ENCODE results near the gene NOG. TPM values are rescaled to one million over a fixed set of nuclear protein-coding genes. Genes with fewer than 3 reads are reported as not detected.

The NOG gene
- total and polyA plus RNA-seq, 9 of the 15 experiments (the other 6 are each of a cell fraction or from before 2014, with no cell fraction given), result not detected

DNA sequence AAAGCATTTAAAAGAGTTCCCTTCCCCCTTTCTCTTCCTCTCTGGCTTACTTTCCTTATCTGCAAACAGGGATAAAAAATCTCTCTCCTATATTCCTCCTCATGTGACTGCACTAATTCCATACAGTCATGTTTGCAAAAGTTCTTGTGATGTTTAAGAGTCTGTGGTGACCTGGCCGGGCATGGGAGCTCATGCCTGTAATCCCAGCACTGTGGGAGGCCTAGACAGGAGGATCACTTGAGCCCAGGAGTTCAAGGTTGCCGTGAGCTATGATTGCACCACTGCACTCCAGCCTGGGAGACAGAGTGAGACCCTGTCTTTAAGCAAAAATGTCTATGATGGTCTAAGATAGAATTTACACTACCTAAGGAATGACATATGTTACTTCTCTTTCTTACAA, 19.6 kb downstream of the NOG start:
- TF ChIP-seq GABPB1 (CRISPR knock-in tag; IDR thresholded peaks at IDR 0.05), result no peak
- TF ChIP-seq ZNF217 (CRISPR knock-in tag; IDR thresholded peaks at IDR 0.05), result no peak
- no peak for TF ChIP-seq HLTF (IDR thresholded peaks at IDR 0.05)
- TF ChIP-seq NCOR1 (IDR thresholded peaks at IDR 0.05), result no peak
- no peak for TF ChIP-seq ZNF431 (CRISPR knock-in tag; IDR thresholded peaks at IDR 0.05)
- no peak for TF ChIP-seq TEAD4 (IDR thresholded peaks at IDR 0.05; ENCODE audit: low read length)
- TF ChIP-seq TEAD4 (CRISPR knock-in tag; IDR thresholded peaks at IDR 0.05; ENCODE audit: borderline replicate concordance), result no peak
- no peak for TF ChIP-seq JUND (IDR thresholded peaks at IDR 0.05; ENCODE audit: borderline replicate concordance, low read depth, low read length)
- no peak for TF ChIP-seq JUND (tag; IDR thresholded peaks at IDR 0.05; ENCODE audit: borderline replicate concordance, low read depth, low read length)
- TF ChIP-seq MYBL2 (IDR thresholded peaks at IDR 0.05; ENCODE audit: low read depth), result no peak
- TF ChIP-seq MYBL2 (CRISPR knock-in tag; IDR thresholded peaks at IDR 0.05; ENCODE audit: borderline replicate concordance), result no peak
- TF ChIP-seq ELK1 (CRISPR knock-in tag; IDR thresholded peaks at IDR 0.05), result no peak
- no peak for TF ChIP-seq ZNF24 (IDR thresholded peaks at IDR 0.05)
- TF ChIP-seq CHD2 (IDR thresholded peaks at IDR 0.05; ENCODE audit: low read depth, low read length), result no peak
- TF ChIP-seq ATF4 (CRISPR knock-in tag; IDR thresholded peaks at IDR 0.05), result no peak
- ChIA-PET POLR2A (no interaction called here), CTCF (ENCODE audit: low intra/inter-chr PET ratio) (no interaction called here)
- Histone ChIP-seq H3K4me3 (no peak overlapping the region), H3K27me3 (ENCODE audit: control insufficient read depth in 2 of 2, insufficient read depth in 2 of 2, low read length in 2 of 2) (no peaks in the 10 kb centered on the region), H3K9me3 (replicated peaks; ENCODE audit: control insufficient read depth, insufficient read depth, low read depth, low read length) (no peaks in the 10 kb centered on the region), H3K36me3 (ENCODE audit: control insufficient read depth, insufficient read depth, low read length) (no peaks in the 10 kb centered on the region), H3K9me1 (ENCODE audit: control insufficient read depth, insufficient read depth, low read length) (no peaks in the 10 kb centered on the region), H3K4me1 (replicated peaks in 1 of 2; ENCODE audit: control insufficient read depth in 2 of 2, insufficient read depth in 2 of 2, low read length in 2 of 2) (no peaks in the 10 kb centered on the region), H3K27ac (ENCODE audit: extremely low read depth, low read depth, low read length) (no peak overlapping the region), H3K79me2 (ENCODE audit: control insufficient read depth, insufficient read depth, low read length) (no peaks in the 10 kb centered on the region), H4K20me1 (replicated peaks; ENCODE audit: control insufficient read depth, insufficient read depth, low read length) (no peaks in the 10 kb centered on the region), H3K4me2 (ENCODE audit: insufficient read depth, low read length) (no peak overlapping the region), H3K9ac (ENCODE audit: insufficient read depth in 1 of 2, low read depth in 2 of 2, low read length in 2 of 2) (no peak overlapping the region), H2AFZ (ENCODE audit: low read depth, low read length) (no peak overlapping the region)
- in situ Hi-C loops (cut with MboI), result no loop called here
- intact Hi-C loops (cut with micrococcal nuclease), result no loop called here
- DNase-seq (ENCODE audit: extremely low read depth in 1 of 4, low spot score in 3 of 4), result no peak
- FAIRE-seq, result no peak
- no TSS peak for BruUV-seq (replicated peaks)
- no peak for ATAC-seq
- 0% methylated on average over 2 of the region's 2 CpGs for WGBS (ENCODE audit: insufficient coverage, low coverage, missing lambda C conversion rate)

Measured in K562 (cell line).